GM12801 (cell line): ENCODE data around the gene FRMD5.

Experiments used
- TF ChIP-seq, protein P1 (sequence below): IDR thresholded peaks from one replicate; pipeline ENCODE4 v1.5.1; 2011; ENCODE audit warnings: control low read depth; ENCODE audit not compliant: insufficient read length; ENCODE audit errors: extremely low read depth

The FRMD5 gene

GRCh38 chr15:43880406-43881194 lies 314.5 kb downstream of the FRMD5 start:
- TF ChIP-seq, protein P1, sequence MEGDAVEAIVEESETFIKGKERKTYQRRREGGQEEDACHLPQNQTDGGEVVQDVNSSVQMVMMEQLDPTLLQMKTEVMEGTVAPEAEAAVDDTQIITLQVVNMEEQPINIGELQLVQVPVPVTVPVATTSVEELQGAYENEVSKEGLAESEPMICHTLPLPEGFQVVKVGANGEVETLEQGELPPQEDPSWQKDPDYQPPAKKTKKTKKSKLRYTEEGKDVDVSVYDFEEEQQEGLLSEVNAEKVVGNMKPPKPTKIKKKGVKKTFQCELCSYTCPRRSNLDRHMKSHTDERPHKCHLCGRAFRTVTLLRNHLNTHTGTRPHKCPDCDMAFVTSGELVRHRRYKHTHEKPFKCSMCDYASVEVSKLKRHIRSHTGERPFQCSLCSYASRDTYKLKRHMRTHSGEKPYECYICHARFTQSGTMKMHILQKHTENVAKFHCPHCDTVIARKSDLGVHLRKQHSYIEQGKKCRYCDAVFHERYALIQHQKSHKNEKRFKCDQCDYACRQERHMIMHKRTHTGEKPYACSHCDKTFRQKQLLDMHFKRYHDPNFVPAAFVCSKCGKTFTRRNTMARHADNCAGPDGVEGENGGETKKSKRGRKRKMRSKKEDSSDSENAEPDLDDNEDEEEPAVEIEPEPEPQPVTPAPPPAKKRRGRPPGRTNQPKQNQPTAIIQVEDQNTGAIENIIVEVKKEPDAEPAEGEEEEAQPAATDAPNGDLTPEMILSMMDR: no peak

DNA sequence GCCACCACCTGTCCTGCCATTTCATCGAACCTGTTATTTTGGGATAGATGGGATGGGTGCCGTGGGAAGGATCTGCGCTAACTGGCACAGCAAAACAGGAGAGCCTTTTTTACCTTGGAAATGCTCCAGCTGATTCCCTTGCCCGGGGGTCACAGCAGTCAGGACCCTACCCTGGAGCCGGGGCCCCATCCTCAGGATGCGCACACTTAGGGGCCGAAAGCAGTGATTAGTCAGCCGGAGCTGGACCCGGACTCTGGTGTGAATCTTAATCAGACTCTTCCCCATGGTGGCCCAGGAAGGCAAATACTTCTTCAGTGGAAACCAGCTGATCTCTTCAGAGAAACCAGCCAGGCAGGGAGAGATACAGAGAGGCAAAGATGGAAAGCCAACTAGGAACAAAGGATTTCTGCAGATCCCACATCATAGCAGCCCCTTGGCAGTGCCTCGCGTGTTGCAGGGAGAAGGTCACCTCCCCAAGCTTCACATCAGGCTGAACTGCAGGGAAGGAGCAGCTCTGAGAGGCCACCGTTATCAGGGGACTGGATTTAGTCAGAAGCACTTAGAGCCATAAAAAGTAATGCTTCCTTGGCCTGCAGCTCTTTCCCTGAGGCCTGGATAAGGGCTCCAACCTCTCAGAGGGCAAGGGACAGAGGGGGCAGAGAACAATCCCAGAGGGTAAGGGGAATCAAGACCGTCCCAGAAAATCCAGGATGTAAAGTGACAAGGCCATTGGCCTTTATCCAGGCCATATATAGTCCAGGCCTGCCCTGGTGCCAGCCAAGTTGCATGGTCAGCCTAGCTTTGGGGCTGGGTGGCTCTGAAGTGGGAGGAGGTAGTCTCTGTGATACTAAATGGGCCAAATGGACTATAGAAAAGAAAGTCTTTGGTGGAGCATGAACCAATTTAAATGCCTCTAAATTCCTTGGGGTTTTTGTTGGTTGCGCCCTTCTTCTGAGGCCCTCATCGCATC lies 315.4 kb downstream of the FRMD5 start:
- TF ChIP-seq, protein P1: no peak

DNA sequence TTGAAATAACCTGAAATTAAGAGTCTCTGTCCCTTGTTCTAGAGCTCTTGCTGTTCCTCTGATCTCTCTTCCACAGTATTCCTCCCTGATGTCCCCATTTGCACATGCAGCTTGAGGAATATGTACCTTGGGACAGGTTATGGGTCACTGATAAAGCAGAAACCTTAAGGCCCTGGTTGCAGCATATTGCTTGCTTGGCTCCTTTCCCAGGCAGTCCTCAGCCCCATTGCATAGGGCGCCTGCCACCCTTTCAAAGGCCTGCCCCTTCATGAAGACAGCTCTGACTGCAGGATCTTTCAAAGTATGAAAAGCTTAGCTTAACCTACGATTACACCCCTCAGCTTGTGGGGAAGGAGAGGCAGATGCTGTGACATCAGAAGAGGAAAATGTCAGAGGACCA lies 316.6 kb downstream of the FRMD5 start:
- TF ChIP-seq, protein P1: no peak

GRCh38 chr15:43877371-43877770 lies 317.7 kb downstream of the FRMD5 start:
- TF ChIP-seq, protein P1: no peak

- TF ChIP-seq, protein P1: no peak
Measured at GRCh38 chr15:43876872-43877271, 318.2 kb downstream of the FRMD5 start.

GRCh38 chr15:43873651-43874050 lies 321.4 kb downstream of the FRMD5 start:
- TF ChIP-seq, protein P1: no peak

- TF ChIP-seq, protein P1: no peak
Measured at GRCh38 chr15:43872416-43873020, 322.6 kb downstream of the FRMD5 start.
